NT2/D1 (cell line): ENCODE results near the gene ANK3.

Experiments used
- SUZ12 ChIP-seq: IDR thresholded peaks from 2 replicates; pipeline ENCODE4 v1.6.1; 2011; ENCODE audit not compliant: insufficient read length, insufficient read depth; ENCODE audit errors: extremely low read depth
- YY1 ChIP-seq: IDR thresholded peaks from 2 replicates; pipeline ENCODE4 v1.6.1; 2011; ENCODE audit not compliant: insufficient read length, insufficient read depth
- ZNF274 ChIP-seq: IDR thresholded peaks from 2 replicates; pipeline ENCODE4 v1.6.1; 2011; ENCODE audit warnings: mild to moderate bottlenecking, low read depth, low read length

DNA sequence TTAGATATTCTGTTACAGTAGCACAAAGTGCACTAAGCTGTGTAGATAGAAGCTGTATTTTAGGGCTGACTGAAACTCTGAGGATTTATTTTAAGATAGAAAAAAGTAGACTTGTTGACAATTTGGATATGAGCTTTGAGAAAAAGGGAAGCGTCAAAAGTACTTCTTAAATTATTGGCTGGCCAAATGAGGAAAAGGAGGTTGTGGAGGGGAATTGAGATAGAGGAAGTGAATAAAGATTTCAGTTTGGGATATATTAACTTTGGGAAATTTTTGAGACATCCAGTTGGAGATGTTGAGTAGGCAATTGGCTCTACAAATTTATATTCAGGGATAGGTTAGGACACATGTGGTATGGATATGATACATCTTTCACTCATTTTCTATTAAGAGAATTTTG lies 409.3 kb downstream of the ANK3 start:
- no peak for TF ChIP-seq SUZ12
- TF ChIP-seq ZNF274, result no peak
- no peak for TF ChIP-seq YY1
